ENCODE data around the gene ST8SIA4. TPM values are rescaled to one million over a fixed set of nuclear protein-coding genes. Genes with fewer than 3 reads are reported as not detected.

The ST8SIA4 gene
- total RNA-seq, 1 experiment from 2014 or later, result not detected

DNA sequence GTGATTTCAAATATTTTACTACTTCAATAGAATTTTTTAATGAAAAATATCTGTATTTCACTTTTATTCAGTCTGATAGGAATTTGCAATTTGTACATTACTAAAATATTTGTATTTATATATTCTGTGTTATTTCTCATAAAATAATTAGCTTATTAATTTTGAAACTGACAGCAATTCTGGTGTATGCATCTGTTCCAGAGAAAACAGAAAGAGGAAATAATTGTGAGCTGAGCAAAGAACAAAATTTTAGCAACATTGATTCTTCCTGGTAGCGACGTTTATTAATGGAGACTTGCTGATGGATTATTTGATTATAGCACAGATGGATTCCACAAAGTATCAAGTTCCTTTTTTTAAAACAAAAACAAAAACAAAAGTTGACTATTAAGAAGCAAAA lies 61.0 kb downstream of the ST8SIA4 start:
- Mint-ChIP-seq H3K36me3 (ENCODE audit: insufficient read depth in 1 of 3, low read depth in 3 of 3) (no peaks in the 10 kb centered on the region), H3K9me3 (no peaks in the 10 kb centered on the region), H3K27me3 (ENCODE audit: low read depth) (no peaks in the 10 kb centered on the region), H3K4me1 (peaks cover 16 to 17% of the 10 kb centered on the region in 2 experiments), H3K27ac (no peak overlapping the region), H3K4me3 (no peak overlapping the region)
- no peaks in the 10 kb centered on the region for H3K79me1 ChIP-seq (ENCODE audit: insufficient read depth, low read depth, low read length, poor library complexity, severe bottlenecking)
- no CpG with 5 or more reads among the region's 2 CpGs for WGBS (ENCODE audit: extremely low coverage, insufficient read length, low lambda C conversion rate)
- no peaks in the 10 kb centered on the region for H3K23me2 ChIP-seq (ENCODE audit: insufficient read length, low read depth, low read length, poor library complexity, severe bottlenecking)
- H3K79me2 ChIP-seq (ENCODE audit: insufficient read depth, low read length), result no peaks in the 10 kb centered on the region
- H3K4me1 ChIP-seq (ENCODE audit: insufficient read depth, low read length), result peaks cover 2% of the 10 kb centered on the region; the same call in 1 of the 2 replicates
- H4K91ac ChIP-seq (ENCODE audit: insufficient read length, low read depth, low read length), result no peak overlapping the region
- no peak overlapping the region for H3K23ac ChIP-seq (ENCODE audit: insufficient read length, low read depth, low read length)
- no peak overlapping the region for H2AK5ac ChIP-seq (ENCODE audit: insufficient read length, low read length)
- no peak overlapping the region for H2AFZ ChIP-seq (ENCODE audit: low read length)
- no peak overlapping the region for H4K8ac ChIP-seq (replicated peaks; ENCODE audit: insufficient read length, low read depth, low read length)
- H2BK15ac ChIP-seq (ENCODE audit: low read depth, low read length), result no peak overlapping the region
- no peak overlapping the region for H3T11ph ChIP-seq (ENCODE audit: low read length)
- no peak overlapping the region for H3K27ac ChIP-seq (ENCODE audit: insufficient read length, low read depth, low read length)
- H2BK20ac ChIP-seq (ENCODE audit: low read depth, low read length, poor library complexity, severe bottlenecking), result no peak overlapping the region
- no peak overlapping the region for H3K9ac ChIP-seq (ENCODE audit: extremely low read depth, insufficient read length, low read length)
- no peak overlapping the region for H4K5ac ChIP-seq (ENCODE audit: insufficient read length, low read depth, low read length)
- no peak overlapping the region for H3K4me2 ChIP-seq (ENCODE audit: insufficient read depth, insufficient read length, low read length)
- H3K18ac ChIP-seq (ENCODE audit: insufficient read length, low read depth, low read length), result no peak overlapping the region
- H3K9me3 ChIP-seq (ENCODE audit: control insufficient read depth, low read depth, low read length), result no peaks in the 10 kb centered on the region
- no peak overlapping the region for H2BK12ac ChIP-seq (ENCODE audit: insufficient read length, low read depth, low read length)
- no peaks in the 10 kb centered on the region for H4K20me1 ChIP-seq (ENCODE audit: control insufficient read depth, insufficient read depth, insufficient read length)
- no peak overlapping the region for H3K56ac ChIP-seq (ENCODE audit: insufficient read length, low read depth, low read length)
- TF ChIP-seq, protein P1, sequence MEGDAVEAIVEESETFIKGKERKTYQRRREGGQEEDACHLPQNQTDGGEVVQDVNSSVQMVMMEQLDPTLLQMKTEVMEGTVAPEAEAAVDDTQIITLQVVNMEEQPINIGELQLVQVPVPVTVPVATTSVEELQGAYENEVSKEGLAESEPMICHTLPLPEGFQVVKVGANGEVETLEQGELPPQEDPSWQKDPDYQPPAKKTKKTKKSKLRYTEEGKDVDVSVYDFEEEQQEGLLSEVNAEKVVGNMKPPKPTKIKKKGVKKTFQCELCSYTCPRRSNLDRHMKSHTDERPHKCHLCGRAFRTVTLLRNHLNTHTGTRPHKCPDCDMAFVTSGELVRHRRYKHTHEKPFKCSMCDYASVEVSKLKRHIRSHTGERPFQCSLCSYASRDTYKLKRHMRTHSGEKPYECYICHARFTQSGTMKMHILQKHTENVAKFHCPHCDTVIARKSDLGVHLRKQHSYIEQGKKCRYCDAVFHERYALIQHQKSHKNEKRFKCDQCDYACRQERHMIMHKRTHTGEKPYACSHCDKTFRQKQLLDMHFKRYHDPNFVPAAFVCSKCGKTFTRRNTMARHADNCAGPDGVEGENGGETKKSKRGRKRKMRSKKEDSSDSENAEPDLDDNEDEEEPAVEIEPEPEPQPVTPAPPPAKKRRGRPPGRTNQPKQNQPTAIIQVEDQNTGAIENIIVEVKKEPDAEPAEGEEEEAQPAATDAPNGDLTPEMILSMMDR (conservative IDR thresholded peaks at IDR 0.05), result no peak
- H2BK5ac ChIP-seq (ENCODE audit: insufficient read length, low read length), result no peak overlapping the region
- H3K4ac ChIP-seq (ENCODE audit: low read depth, low read length), result no peak overlapping the region
- no peak overlapping the region for H2BK120ac ChIP-seq (ENCODE audit: low read depth, low read length, poor library complexity, severe bottlenecking)
- H3K14ac ChIP-seq (ENCODE audit: insufficient read depth, low read length), result no peak overlapping the region
- H3K27me3 ChIP-seq (ENCODE audit: insufficient read depth, low read length), result no peaks in the 10 kb centered on the region
- DNase-seq, result no peak
